GM21529 (cell line): ENCODE data around the gene NOL9.

Experiments
- ATAC-seq: cut with Tn5 transposase; IDR thresholded peaks from one replicate; pipeline ENCODE4 v1.9.1; 2021; ENCODE audit not compliant: unreplicated experiment

The NOL9 gene

DNA sequence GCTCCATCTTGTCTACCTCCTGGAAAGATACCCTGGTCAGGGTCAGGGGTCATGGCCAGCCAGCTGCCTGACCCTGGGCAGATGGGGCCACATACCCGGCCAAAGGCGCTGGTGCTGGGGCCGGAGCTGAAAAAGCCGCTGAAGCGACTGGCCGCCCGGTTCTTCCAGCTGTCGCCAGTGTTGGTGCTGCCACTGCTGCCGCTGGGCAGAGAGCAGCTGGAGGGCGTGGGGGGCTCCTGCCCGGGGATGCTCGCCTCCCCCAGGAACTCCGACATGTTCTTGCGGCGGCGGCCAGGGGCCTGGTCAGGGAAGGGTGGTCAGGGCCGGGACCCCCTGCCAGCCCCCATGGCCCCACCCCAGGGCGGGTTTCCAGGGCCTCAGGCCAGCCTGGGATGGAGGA is 81.2 kb downstream of the NOL9 start:
- ATAC-seq, result no peak

DNA sequence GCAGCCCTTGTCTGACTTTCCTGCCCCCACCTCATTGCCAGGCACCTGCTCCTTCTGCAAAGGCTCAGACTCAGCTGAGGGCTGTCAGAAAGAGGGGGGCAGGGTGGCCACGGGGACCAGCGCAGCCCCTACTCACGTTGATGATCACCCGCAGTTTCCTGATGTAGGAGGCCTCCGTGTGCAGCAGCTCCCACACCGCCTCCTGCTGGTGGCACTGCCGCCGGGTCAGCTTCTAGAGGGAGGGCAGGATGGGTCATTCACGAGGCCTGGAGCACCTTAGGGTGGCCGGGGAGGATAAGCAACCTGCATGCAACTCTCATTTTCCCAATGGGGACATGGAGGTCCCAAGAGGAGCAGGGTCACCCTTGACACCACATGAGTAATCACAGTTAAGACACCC is 81.9 kb downstream of the NOL9 start:
- ATAC-seq, result no peak

DNA sequence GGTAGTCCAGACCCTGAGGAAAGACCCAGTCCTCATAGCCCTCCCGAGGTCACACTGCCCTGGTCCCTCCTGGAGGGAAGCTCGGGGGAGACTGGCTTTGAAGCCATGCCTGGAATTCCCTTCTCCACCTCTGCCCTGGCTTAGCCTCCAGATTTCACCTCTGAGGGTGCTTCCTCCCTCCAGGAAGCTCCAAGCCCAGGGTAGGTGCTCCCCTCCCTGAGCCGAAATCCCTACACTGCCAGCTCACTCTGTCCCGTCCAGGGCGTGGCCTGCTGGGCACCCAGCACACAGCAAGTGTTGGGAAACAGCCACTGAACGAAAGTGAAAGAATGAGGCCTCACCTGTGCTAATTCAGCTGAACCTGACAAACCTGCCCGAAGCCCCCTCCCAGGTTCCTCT is 82.3 kb downstream of the NOL9 start:
- ATAC-seq, result no peak
